SK-N-SH (cell line): ENCODE results near the gene CSRNP3. TPM values are rescaled to one million over a fixed set of nuclear protein-coding genes. Genes with fewer than 3 reads are reported as not detected.
A peak's percentile ranks its signal among the peaks of the same experiment; 100 is the strongest.

Source experiments
- CTCF ChIA-PET: fragments of 300-600, 350-600 bp; formaldehyde crosslinking; extraction: SDS; loops from one replicate; lab custom pipeline; 2021; lab: Yijun Ruan, JAX
- POLR2A ChIA-PET: fragments of 350-600 bp; sonication (Branson Sonifier 250); formaldehyde crosslinking; extraction: SDS; loops from one replicate; lab custom pipeline; 2020; ENCODE audit warnings: antibody characterized with exemption, inconsistent platforms; lab: Yijun Ruan, JAX
- DNase-seq: peaks from one replicate; pipeline ENCODE4 v3.0.0; 2012
- H2AFZ ChIP-seq: fragments of 200-600 bp; sonication (generic); 2 replicates; pipeline ENCODE4 v1.8.1; 2016; ENCODE audit warnings: antibody characterized with exemption, mild to moderate bottlenecking, low read depth
- H3F3A ChIP-seq: fragments of 200-600 bp; sonication (generic); replicated peaks from 2 replicates; pipeline ENCODE3; 2016; ENCODE audit warnings: antibody characterized with exemption, mild to moderate bottlenecking; ENCODE audit not compliant: insufficient read depth
- H3K27ac ChIP-seq, 2 experiments: fragments of 200-500 bp in 1 of 2; fragments of 200-600 bp in 1 of 2; sonication (Bioruptor generic) in 1 of 2; sonication (generic), shearing (Covaris generic) in 1 of 2; 2 replicates each; pipeline versions ENCODE4 v1.5.1 to v1.6.1; 2014 to 2016; ENCODE audit warnings: low read depth in 2 of 2, inconsistent platforms in 1 of 2, low read length in 1 of 2, mild to moderate bottlenecking in 1 of 2, mixed read lengths in 1 of 2
- H3K27me3 ChIP-seq: fragments of 200-600 bp; sonication (generic), shearing (Covaris generic); 2 replicates; pipeline ENCODE4 v1.6.1; 2016; ENCODE audit warnings: mixed run types; ENCODE audit not compliant: insufficient read depth
- H3K36me3 ChIP-seq, 2 experiments: fragments of 200-500 bp in 1 of 2; fragments of 200-600 bp in 1 of 2; sonication (Bioruptor generic) in 1 of 2; sonication (generic) in 1 of 2; replicated peaks in 1 of 2; 2 replicates each; pipeline versions ENCODE3 to v1.5.1; 2014 to 2016; ENCODE audit warnings: low read length in 1 of 2, mild to moderate bottlenecking in 1 of 2; ENCODE audit not compliant: insufficient read depth in 2 of 2, control insufficient read depth in 1 of 2
- H3K4me1 ChIP-seq, 2 experiments: fragments of 200-500 bp in 1 of 2; fragments of 200-600 bp in 1 of 2; sonication (Bioruptor generic) in 1 of 2; sonication (generic), shearing (Covaris generic) in 1 of 2; 2 replicates each; pipeline versions ENCODE4 v1.5.1 to v1.6.1; 2014 to 2016; ENCODE audit warnings: low read depth in 1 of 2, low read length in 1 of 2, mixed run types in 1 of 2; ENCODE audit not compliant: insufficient read depth in 2 of 2, control insufficient read depth in 1 of 2
- H3K4me2 ChIP-seq: fragments of 200-600 bp; sonication (generic), shearing (Covaris generic); 2 replicates; pipeline ENCODE4 v1.6.1; 2017; ENCODE audit warnings: mixed run types
- H3K4me3 ChIP-seq, 2 experiments: fragments of 200-500 bp in 1 of 2; fragments of 200-600 bp in 1 of 2; sonication (Bioruptor generic) in 1 of 2; sonication (generic), shearing (Covaris generic) in 1 of 2; 2 replicates each; pipeline versions ENCODE4 v1.5.1 to v1.8.1; 2014 to 2016; ENCODE audit warnings: low read depth in 2 of 2, inconsistent platforms in 1 of 2, low read length in 1 of 2, mild to moderate bottlenecking in 1 of 2, mixed read lengths in 1 of 2, moderate library complexity in 1 of 2
- H3K79me2 ChIP-seq: fragments of 200-600 bp; sonication (generic); 2 replicates; pipeline ENCODE4 v1.8.1; 2017; ENCODE audit warnings: mild to moderate bottlenecking; ENCODE audit not compliant: insufficient read depth
- H3K9ac ChIP-seq: fragments of 200-600 bp; sonication (generic); 2 replicates; pipeline ENCODE4 v1.6.1; 2017; ENCODE audit warnings: mixed run types
- H3K9me2 ChIP-seq: fragments of 200-600 bp; sonication (generic); 2 replicates; pipeline ENCODE4 v1.6.1; 2017; ENCODE audit warnings: mixed run types
- H3K9me3 ChIP-seq: fragments of 200-600 bp; sonication (generic); 2 replicates; pipeline ENCODE4 v1.6.1; 2017; ENCODE audit warnings: mixed run types, mild to moderate bottlenecking, moderate library complexity
- H4K20me1 ChIP-seq: fragments of 200-600 bp; sonication (generic); 2 replicates; pipeline ENCODE4 v1.6.1; 2017; ENCODE audit warnings: mild to moderate bottlenecking, mixed run types; ENCODE audit not compliant: insufficient read depth
- CHD2 ChIP-seq: fragments of 150-350 bp; IDR thresholded peaks from 2 replicates; pipeline ENCODE4 v1.6.1; 2018; ENCODE audit warnings: low read length; ENCODE audit not compliant: partially characterized antibody
- ELF1 ChIP-seq: IDR thresholded peaks from 2 replicates; pipeline ENCODE4 v1.4.0; 2012
- EP300 ChIP-seq, 2 experiments: IDR thresholded peaks; 2 replicates each; pipeline versions ENCODE4 v1.4.0 to v1.6.1; 2012; ENCODE audit warnings: borderline replicate concordance in 1 of 2, low read depth in 1 of 2, low read length in 1 of 2
- EZH2phosphoT487 ChIP-seq: fragments of 200-600 bp; sonication (generic); IDR thresholded peaks from 2 replicates; pipeline ENCODE4 v1.6.1; 2017; ENCODE audit warnings: low read depth, mixed run types, mild to moderate bottlenecking, antibody characterized with exemption, moderate library complexity, borderline replicate concordance
- FOXJ3 ChIP-seq: sonication (generic); formaldehyde crosslinking; IDR thresholded peaks from 2 replicates; pipeline ENCODE4 v1.5.1; 2020; ENCODE audit warnings: mild to moderate bottlenecking, missing genetic modification reagents
- FOXM1 ChIP-seq: IDR thresholded peaks from 2 replicates; pipeline ENCODE4 v1.4.0; 2012; ENCODE audit warnings: low read depth, mild to moderate bottlenecking
- GATA2 ChIP-seq: sonication (generic); formaldehyde crosslinking; IDR thresholded peaks from 2 replicates; pipeline ENCODE4 v1.5.0; 2020; ENCODE audit warnings: mild to moderate bottlenecking, missing genetic modification reagents
- JUND ChIP-seq: IDR thresholded peaks from 2 replicates; pipeline ENCODE4 v1.4.0; 2012
- MXI1 ChIP-seq: IDR thresholded peaks from 2 replicates; pipeline ENCODE4 v1.6.1; 2012; ENCODE audit warnings: mild to moderate bottlenecking, low read depth, low read length, improper control_type of control experiment
- POLR2AphosphoS5 ChIP-seq: IDR thresholded peaks from 2 replicates; pipeline ENCODE4 v1.6.1; 2012; ENCODE audit warnings: low read depth, low read length
- RCOR1 ChIP-seq: fragments of 150-350 bp; IDR thresholded peaks from 2 replicates; pipeline ENCODE4 v1.6.1; 2017; ENCODE audit warnings: antibody characterized with exemption, low read length
- RFX5 ChIP-seq: IDR thresholded peaks from 2 replicates; pipeline ENCODE4 v1.6.1; 2012; ENCODE audit warnings: mild to moderate bottlenecking, improper control_type of control experiment, low read length
- RXRA ChIP-seq: IDR thresholded peaks from 2 replicates; pipeline ENCODE4 v1.4.0; 2012; ENCODE audit warnings: low read depth, mild to moderate bottlenecking, borderline replicate concordance
- SIN3A ChIP-seq: IDR thresholded peaks from 2 replicates; pipeline ENCODE4 v1.6.1; 2012; ENCODE audit warnings: low read depth, mild to moderate bottlenecking, low read length, moderate library complexity, borderline replicate concordance
- TAF1 ChIP-seq: IDR thresholded peaks from 2 replicates; pipeline ENCODE4 v1.6.1; 2012; ENCODE audit warnings: low read depth, mild to moderate bottlenecking, low read length, moderate library complexity, borderline replicate concordance
- TCF12 ChIP-seq: IDR thresholded peaks from 2 replicates; pipeline ENCODE4 v1.4.0; 2012
- WGBS: methylation state at CpG from one replicate; pipeline ENCODE4 v1.1.6; 2017; ENCODE audit warnings: low lambda C conversion rate; 5-methylcytosine and 5-hydroxymethylcytosine counted together
- polyA plus RNA-seq, 3 experiments: library from polyadenylated mRNA; depleted of rRNA; stranded (reverse); fragments of >200 nt; gene quantifications; 2 replicates each; pipeline ENCODE4 v1.2.3, GENCODE V29; 2012
- TF ChIP-seq, protein P1 (sequence below): fragments of 150-350 bp; IDR thresholded peaks from 2 replicates; pipeline ENCODE4 v1.6.1; 2016; ENCODE audit warnings: mild to moderate bottlenecking, low read depth, low read length
- TF ChIP-seq, protein P2 (sequence below): IDR thresholded peaks from 2 replicates; pipeline ENCODE4 v1.6.1; 2012; ENCODE audit warnings: mild to moderate bottlenecking, low read depth, low read length, moderate library complexity

Gene CSRNP3
- polyA plus RNA-seq, 1 of the 3 experiments (the other 2 are of a cell fraction): 1.0 TPM

DNA sequence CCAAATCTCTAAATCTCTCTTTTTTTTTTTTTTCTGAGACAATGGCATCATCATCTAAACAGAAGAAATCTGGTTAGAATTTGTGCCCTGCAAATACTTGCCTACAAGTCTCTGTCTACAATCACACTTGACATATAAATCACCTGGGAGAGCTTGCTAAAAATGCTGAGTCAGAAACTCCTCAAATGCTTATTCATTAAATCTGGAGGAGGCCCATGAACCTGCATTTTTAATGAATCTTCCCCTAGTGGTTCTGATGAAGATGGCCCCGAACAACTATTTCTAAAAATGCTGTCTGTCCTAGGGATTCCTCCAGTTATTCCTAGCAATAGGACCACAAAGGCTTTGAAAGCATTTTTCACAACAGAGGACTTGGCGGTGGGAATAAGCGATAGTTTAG lies 1.6 kb upstream of the CSRNP3 start:
- POLR2A ChIA-PET: no interaction called here
- H3K9me3 ChIP-seq: no peaks in the 10 kb centered on the region
- H3F3A ChIP-seq: peaks cover 12% of the 10 kb centered on the region
- CTCF ChIA-PET: interaction anchor here (1.5 to 2.6 kb wide), 2 partner anchors 16 to 66 kb away, joined by 3 to 23 read pairs; no protein-coding TSS in a partner anchor
- WGBS: 88% methylated on average over 3 of the region's 3 CpGs
- H4K20me1 ChIP-seq: no peaks in the 10 kb centered on the region
- H3K4me3 ChIP-seq: no peak overlapping the region
- H3K79me2 ChIP-seq: peaks cover 16% of the 10 kb centered on the region
- no peak overlapping the region for H3K9ac ChIP-seq
- H3K27me3 ChIP-seq: no peaks in the 10 kb centered on the region
- TF ChIP-seq RCOR1: no peak
- no peak for TF ChIP-seq EZH2phosphoT487
- no peak for TF ChIP-seq FOXJ3 (CRISPR knock-in tag)
- TF ChIP-seq EP300 (IDR thresholded peaks at IDR 0.05; ENCODE audit: borderline replicate concordance in 1 of 2, low read depth in 1 of 2, low read length in 1 of 2): no peak
- no peak for TF ChIP-seq ELF1
- TF ChIP-seq RFX5: no peak
- TF ChIP-seq, protein P1, sequence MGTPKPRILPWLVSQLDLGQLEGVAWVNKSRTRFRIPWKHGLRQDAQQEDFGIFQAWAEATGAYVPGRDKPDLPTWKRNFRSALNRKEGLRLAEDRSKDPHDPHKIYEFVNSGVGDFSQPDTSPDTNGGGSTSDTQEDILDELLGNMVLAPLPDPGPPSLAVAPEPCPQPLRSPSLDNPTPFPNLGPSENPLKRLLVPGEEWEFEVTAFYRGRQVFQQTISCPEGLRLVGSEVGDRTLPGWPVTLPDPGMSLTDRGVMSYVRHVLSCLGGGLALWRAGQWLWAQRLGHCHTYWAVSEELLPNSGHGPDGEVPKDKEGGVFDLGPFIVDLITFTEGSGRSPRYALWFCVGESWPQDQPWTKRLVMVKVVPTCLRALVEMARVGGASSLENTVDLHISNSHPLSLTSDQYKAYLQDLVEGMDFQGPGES: no peak
- TF ChIP-seq RXRA: no peak
- no peak for TF ChIP-seq FOXM1
- no peak for TF ChIP-seq CHD2
- no peak for TF ChIP-seq POLR2AphosphoS5
- peak overlapping the region in 1 of 2 experiments; percentile 94; a peak in 2 of 4 replicates for H3K27ac ChIP-seq
- H3K9me2 ChIP-seq: no peaks in the 10 kb centered on the region
- H2AFZ ChIP-seq: peak overlapping the region; percentile 94; the same call in 1 of the 2 replicates
- no peak overlapping the region for H3K4me2 ChIP-seq
- DNase-seq: no peak
- H3K4me1 ChIP-seq: peaks cover 25 to 29% of the 10 kb centered on the region in 2 experiments; a peak in 3 of 4 replicates
- no peaks in the 10 kb centered on the region for H3K36me3 ChIP-seq

DNA sequence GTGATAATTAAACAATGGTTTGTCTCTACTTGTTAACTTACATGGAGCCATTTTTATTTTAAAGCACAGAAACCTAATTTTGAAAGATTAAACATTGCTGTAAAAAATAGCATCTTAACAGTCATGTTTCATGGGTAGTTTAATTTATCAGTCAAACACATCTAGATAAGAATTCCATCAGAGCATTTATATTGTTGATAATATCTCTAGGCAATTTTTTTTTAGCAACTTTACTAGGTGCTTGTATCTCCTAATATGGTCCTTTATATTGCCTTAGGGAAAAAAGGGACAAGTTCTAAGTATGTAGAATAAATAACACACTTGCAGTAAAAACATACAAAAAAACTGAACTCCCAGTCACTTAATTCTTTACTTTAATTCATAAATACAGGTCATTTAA lies 863 bp downstream of the CSRNP3 start:
- peak overlapping the region; percentile 76 for H3K4me2 ChIP-seq
- H3K9ac ChIP-seq: peak overlapping the region; percentile 59
- H3K27ac ChIP-seq: peak overlapping the region; percentile 69 to 96
- no peaks in the 10 kb centered on the region for H3K27me3 ChIP-seq
- peaks cover 29 to 49% of the 10 kb centered on the region in 2 experiments; a peak in 3 of 4 replicates for H3K4me1 ChIP-seq
- ChIA-PET CTCF (interaction anchor here (0.9 to 2.6 kb wide), 4 partner anchors 69 to 368 kb away, joined by 3 to 23 read pairs (median 4); no protein-coding TSS in a partner anchor), POLR2A (interaction anchor here (1.1 to 1.4 kb wide), 2 partner anchors 102 to 104 kb away, joined by 3 read pairs; no protein-coding TSS in a partner anchor)
- H3K4me3 ChIP-seq: peak overlapping the region; percentile 66 to 70
- H3K79me2 ChIP-seq: peaks cover 16% of the 10 kb centered on the region
- H4K20me1 ChIP-seq: no peaks in the 10 kb centered on the region
- H3K36me3 ChIP-seq: no peaks in the 10 kb centered on the region
- H2AFZ ChIP-seq: peak overlapping the region; percentile 93
- no peak for DNase-seq
- TF ChIP-seq EP300 (IDR thresholded peaks at IDR 0.05; ENCODE audit: borderline replicate concordance in 1 of 2, low read depth in 1 of 2, low read length in 1 of 2): 0 out of 4 replicates have a peak, but pooled peaks of 1 of the 2 experiments have one; percentile 4
- no peak for TF ChIP-seq SIN3A
- TF ChIP-seq TCF12: no peak
- TF ChIP-seq CHD2: no peak
- TF ChIP-seq GATA2 (CRISPR knock-in tag): peak; percentile 44; the same call in 1 of the 2 replicates
- no peak for TF ChIP-seq TAF1
- no peak for TF ChIP-seq FOXM1
- TF ChIP-seq, protein P2, sequence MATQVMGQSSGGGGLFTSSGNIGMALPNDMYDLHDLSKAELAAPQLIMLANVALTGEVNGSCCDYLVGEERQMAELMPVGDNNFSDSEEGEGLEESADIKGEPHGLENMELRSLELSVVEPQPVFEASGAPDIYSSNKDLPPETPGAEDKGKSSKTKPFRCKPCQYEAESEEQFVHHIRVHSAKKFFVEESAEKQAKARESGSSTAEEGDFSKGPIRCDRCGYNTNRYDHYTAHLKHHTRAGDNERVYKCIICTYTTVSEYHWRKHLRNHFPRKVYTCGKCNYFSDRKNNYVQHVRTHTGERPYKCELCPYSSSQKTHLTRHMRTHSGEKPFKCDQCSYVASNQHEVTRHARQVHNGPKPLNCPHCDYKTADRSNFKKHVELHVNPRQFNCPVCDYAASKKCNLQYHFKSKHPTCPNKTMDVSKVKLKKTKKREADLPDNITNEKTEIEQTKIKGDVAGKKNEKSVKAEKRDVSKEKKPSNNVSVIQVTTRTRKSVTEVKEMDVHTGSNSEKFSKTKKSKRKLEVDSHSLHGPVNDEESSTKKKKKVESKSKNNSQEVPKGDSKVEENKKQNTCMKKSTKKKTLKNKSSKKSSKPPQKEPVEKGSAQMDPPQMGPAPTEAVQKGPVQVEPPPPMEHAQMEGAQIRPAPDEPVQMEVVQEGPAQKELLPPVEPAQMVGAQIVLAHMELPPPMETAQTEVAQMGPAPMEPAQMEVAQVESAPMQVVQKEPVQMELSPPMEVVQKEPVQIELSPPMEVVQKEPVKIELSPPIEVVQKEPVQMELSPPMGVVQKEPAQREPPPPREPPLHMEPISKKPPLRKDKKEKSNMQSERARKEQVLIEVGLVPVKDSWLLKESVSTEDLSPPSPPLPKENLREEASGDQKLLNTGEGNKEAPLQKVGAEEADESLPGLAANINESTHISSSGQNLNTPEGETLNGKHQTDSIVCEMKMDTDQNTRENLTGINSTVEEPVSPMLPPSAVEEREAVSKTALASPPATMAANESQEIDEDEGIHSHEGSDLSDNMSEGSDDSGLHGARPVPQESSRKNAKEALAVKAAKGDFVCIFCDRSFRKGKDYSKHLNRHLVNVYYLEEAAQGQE: no peak
- TF ChIP-seq POLR2AphosphoS5: no peak
- TF ChIP-seq MXI1: no peak
- peak; percentile 16; the same call in 1 of the 2 replicates for TF ChIP-seq RCOR1
- no peak for TF ChIP-seq JUND
- no peak for TF ChIP-seq FOXJ3 (CRISPR knock-in tag)
- no peaks in the 10 kb centered on the region for H3K9me2 ChIP-seq
- H3F3A ChIP-seq: peaks cover 6% of the 10 kb centered on the region
- H3K9me3 ChIP-seq: no peaks in the 10 kb centered on the region
